ENCODE data around the gene XPNPEP1. TPM values are rescaled to one million over a fixed set of nuclear protein-coding genes. Genes with fewer than 3 reads are reported as not detected.

XPNPEP1 gene
- total RNA-seq: 157 and 205 TPM in 2 replicates

GRCh38 chr10:109922976-109923921 lies at the start of gene XPNPEP1:
Gene XPNPEP1 (minus strand): TSS chr10:109923511. CDS start chr10:109923433, 78 bp downstream.

Small RNA genes within 50 kb of the gene (small RNA-seq; reads per million reads assigned to genes)
- gene RNU4-5P: 0.19 reads per million

Other genes starting within 250 kb of the XPNPEP1 start
- gene ADD3, start 84.5 kb upstream of the XPNPEP1 start, total RNA-seq: 126 and 214 TPM in 2 replicates